Adipose tissue (tissue), 3 donors: ENCODE data around the gene BTBD9. TPM values are rescaled to one million over a fixed set of nuclear protein-coding genes. Genes with fewer than 3 reads are reported as not detected.

ENCODE experiments used
- H3K27ac ChIP-seq: one replicate; pipeline ENCODE4 v1.5.1; 2013; ENCODE audit warnings: low read depth, low read length
- WGBS, 3 donors: extraction: QIAGEN DNeasy Blood & Tissue Kit; methylation state at CpG; one replicate each; pipeline ENCODE4 v1.1.7; 2013; 5-methylcytosine and 5-hydroxymethylcytosine counted together
- polyA plus RNA-seq, 3 donors: library from polyadenylated mRNA; stranded (reverse); fragments of 200-250 nt; gene quantifications; one replicate each; pipeline ENCODE4 v1.2.3, GENCODE V29; 2013
- donor health status: healthy with polysubstance abuse.
- donor health status: Bipolar disorder and iron deficiency.
- donor health status: healthy.

BTBD9 gene
- polyA plus RNA-seq, 3 donors = 2.4 to 2.5 (median 2.4) TPM

DNA sequence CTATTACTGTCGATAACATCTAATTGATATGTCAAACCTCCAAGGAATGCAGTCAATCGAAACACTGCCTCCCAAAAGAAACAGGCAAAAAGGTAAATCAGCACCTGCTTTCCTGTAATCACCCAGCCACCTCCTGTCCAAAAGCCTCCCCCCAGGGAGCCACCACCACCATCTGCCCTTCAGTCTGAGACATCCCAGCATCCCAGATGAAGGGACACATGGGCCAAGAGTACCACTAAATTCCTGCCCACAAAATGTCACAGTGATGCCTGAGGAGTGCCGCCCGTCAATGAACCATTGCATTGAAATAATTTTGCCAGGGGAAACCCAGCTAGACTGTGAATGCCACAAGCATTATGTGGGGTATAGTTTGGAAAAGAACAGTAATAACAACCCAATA, 418.5 kb downstream of the BTBD9 start:
- no peak overlapping the region for H3K27ac ChIP-seq
- 94 to 98% (median 94%) methylated on average over 4 of the region's 4 CpGs for WGBS, 3 donors

DNA sequence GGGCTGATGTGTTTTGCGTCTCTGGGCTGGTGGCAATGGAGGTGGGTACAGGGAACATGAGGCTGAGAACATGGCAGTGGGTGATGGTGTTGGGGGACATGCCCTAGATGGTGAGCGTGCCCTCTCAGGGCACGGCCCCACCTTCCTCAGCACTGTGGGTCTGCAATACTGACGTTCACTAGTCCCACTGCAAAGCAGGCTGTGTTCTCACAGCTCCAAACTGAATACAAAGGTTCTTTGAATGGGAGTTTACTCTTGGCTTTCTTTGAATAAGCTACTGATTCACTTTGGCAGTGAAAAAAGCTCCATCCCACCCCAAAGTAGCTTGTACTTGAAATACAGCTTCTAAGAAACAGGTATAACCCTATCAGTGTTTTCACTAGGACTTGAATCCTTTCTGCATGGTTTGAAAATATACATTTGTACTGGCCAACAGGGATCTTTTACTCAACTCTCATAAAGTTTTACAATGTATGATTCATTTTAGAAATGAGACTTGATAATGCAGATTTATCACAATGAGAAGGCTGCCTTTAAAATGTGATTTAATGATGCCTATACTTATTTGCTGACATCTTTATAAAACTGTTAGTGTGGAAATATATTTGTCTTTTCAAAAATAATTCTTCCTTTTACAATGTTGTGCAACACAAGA, 419.5 kb downstream of the BTBD9 start:
- H3K27ac ChIP-seq = no peak overlapping the region
- 93 to 97% (median 94%) methylated on average over 4 of the region's 4 CpGs for WGBS, 3 donors

DNA sequence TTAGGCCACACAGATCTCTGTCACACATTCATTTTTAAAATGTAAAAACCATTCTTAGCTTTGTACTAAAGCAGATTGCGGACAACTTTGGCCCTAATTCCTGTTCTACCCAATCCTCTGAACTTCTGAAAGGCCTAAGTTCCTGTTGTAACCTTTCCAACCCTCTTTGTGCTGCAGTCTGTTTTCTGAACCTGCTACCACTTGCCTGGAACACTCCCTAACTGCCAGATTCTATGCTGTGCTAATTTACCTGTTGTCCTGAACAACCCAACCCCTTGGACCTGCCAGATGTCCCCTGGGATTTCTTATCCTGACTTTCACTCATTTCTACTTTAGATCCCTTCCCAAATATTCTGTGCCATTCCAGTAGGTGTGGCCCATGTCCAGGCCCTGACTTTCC, 421.5 kb downstream of the BTBD9 start:
- WGBS, 3 donors = 93 to 98% (median 97%) methylated on average over 1 of the region's 1 CpG
- no peak overlapping the region for H3K27ac ChIP-seq

DNA sequence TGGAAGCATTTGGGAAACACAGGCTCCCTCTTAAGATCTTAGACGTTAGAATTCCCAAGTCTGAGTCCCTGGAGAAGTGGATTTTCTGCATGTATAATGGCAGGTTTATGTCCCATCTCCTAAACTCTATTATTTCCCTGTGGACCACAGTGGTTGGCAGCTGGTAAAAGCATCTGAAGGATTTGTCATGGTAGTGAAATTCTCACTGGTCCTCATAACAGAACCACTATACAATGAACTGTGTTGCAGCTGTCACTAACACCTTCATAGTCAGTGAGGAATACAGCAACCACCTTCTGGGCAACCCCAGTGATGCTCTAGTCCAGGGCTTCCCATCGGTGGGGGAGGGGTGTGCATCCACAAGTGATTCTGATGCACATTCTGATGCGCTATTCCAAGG, 423.3 kb downstream of the BTBD9 start:
- 89 to 96% (median 93%) methylated on average over 3 of the region's 3 CpGs for WGBS, 3 donors

DNA sequence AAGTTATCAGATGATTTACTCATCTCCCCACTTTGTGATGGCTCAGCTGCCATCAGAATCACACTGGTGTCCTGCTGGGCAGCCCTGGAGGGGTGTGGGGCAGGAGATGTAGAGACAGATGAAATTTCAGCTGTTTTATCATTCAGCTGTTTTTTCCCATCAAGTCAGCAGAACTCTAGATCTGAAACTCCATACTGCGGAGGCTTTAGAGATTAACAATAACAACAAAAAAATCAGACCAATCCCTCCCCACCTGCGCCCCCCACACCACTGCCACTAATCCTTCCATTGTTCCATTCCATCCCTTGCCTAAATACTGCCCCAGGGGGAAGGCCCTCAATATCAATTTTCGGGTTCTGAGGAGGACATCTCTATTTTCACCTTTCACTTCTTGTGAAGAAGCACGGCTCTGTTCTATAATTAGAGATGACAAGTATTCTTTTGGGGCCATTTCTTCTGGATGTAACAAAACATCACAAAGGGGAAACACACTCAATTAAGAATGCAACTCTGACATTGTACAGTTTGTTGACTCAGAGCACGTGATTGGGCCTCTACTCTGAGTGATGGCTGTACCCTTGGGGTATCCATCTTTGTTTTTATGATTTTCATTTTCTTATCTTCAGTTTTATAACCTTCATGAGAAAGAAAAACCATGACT, 423.9 kb downstream of the BTBD9 start:
- no peak overlapping the region for H3K27ac ChIP-seq
- 88 to 90% (median 90%) methylated on average over 5 of the region's 5 CpGs for WGBS, 3 donors

More for the DNA sequence above, 423.3 kb downstream of the BTBD9 start:
- H3K27ac ChIP-seq = no peak overlapping the region

DNA sequence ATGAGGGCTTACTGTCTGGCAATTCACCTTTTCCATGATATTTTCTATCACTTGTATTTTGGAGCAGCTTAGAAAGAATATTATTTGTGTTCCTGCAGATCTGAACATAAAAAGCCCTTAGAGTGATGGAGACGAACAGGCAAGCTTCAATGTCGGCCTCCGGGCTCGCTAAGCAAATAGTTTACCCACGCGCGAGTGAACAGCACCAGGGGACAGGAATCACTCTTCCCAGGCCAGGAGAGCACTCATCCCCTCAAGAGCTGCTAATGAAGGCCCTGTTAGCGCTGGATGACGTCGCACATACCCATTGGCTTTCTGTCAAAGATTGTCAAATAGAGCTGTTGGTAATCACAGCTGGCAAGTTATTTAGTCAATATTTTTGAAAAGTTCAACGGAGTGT, 424.5 kb downstream of the BTBD9 start:
- WGBS, 3 donors = 78 to 91% (median 90%) methylated on average over 11 of the region's 11 CpGs
- H3K27ac ChIP-seq = no peak overlapping the region

DNA sequence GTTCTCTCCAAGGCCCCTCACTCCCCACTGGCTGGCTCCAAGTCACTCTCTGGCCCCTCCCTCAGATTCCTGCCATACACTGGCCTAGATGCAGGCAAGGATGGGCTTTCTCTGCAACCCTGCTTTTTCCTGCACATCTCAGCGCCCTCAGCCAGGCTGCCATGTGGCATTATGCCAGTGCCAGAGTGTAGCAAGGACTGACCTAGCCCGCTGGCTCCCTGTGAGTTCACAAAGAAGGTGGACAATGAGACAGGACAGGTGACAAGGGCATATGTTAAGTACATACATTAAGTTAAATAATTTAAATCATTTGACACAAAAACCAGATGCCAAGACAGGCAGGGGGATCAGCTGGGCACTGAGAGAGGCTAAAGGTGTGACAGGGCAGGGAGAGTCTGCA, 425.6 kb downstream of the BTBD9 start:
- WGBS, 3 donors = 82 to 95% (median 89%) methylated on average over 2 of the region's 2 CpGs
- no peak overlapping the region for H3K27ac ChIP-seq

DNA sequence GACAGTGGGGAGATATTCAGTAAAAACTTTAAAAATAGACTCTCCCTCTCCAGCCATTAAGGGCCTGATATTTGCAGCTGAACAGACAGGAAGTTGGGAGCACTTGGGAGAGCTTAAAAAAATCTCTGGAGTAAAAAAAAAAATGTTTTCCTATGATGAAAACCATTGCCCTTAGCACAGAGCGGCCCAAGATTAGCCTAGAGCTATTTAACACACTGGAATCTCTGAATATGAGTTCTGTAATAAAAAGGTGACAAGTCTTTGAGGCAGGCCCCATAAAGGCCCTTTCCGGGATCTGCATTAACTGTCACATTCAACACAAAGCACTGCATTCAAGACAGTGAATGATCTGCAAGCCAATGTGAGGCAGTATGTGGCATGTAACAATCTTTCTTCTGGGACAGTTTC, 426.5 kb downstream of the BTBD9 start:
- WGBS, 3 donors = 69 to 88% (median 80%) methylated on average over 2 of the region's 2 CpGs
- H3K27ac ChIP-seq = no peak overlapping the region

DNA sequence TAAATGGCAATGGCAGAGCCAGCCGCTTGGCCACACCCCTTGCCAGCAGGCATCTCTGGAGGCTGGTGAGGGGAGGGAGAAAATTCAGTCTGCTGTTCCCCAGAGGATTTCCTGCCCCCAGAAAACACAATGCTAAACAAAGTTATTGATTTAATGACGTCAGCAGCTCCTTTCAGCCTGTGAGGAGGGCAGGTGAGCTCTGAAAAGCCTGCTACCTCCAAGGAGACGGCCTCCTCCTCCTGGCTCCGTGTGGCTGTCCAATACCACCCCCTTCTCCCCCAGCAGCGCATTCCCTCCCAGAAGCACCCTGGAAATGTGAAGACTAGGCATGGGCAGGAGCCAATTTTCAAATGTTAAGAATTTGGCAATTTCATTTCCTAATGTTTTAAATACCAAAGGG, 427.1 kb downstream of the BTBD9 start:
- H3K27ac ChIP-seq = no peak overlapping the region
- 53 to 63% (median 61%) methylated on average over 5 of the region's 5 CpGs for WGBS, 3 donors

DNA sequence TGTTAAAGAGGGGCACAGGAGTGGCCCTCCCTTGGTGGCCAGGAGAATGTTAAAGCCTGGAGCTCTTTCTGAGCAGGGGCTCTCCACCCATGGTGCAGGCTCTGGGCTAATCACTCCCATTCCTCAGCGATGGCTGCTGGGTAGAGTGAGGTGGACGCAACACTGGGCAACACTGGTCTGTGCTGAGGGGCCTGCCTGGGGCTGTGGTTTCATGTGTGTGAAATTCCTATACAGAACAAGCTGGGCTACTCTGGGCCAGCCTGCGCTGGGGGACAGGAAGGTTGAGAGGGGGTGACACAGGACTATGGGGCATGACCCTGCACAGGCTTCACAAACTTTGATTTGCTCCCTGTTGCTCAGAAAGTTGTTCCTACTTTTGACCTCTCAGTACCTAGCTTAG, 427.6 kb downstream of the BTBD9 start:
- WGBS, 3 donors = 98 to 100% (median 100%) methylated on average over 3 of the region's 3 CpGs
- H3K27ac ChIP-seq = no peak overlapping the region

DNA sequence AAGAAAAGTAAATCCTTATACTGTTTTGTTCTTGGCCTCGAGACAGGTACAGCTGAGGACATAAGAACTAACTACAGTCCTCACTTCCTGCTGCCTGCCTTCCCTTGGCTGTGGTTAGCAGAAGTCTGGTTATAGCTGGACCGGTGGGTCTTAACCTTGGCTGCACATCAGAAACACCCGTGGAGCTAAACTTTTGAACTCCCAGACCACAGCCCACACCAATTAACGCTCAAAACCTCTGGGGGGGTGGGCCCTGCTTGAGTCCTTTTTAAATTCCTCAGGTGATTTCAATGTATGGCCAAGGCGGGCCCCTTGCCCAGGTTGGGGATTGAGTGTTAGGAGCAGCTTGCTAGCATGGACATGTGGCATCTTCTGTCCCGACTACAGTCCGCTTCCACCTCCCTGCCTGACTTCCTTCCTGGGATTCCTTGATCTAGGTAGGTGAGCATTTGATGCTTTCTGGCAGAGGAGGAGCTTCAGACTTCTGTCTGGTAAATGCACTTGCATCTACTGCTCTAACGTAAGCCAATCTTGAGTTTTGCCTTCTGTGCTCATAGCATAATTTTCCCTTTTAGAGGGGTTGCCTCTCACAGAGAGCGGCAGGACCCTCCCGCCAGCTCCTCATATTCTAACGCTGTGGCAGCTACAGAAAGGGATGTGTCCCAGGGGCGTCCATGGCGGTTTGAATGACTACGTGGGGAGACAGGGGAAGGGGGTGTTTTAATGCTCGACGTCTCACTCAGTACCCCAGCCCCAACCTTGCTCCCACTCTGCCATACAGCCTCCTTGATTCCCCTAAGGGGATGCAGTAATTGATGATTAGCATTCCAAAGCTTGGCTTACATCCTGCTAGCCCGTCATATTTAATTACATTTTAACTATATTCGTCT, 430.1 kb downstream of the BTBD9 start:
- no peak overlapping the region for H3K27ac ChIP-seq
- 57 to 77% (median 58%) methylated on average over 18 of the region's 18 CpGs for WGBS, 3 donors

DNA sequence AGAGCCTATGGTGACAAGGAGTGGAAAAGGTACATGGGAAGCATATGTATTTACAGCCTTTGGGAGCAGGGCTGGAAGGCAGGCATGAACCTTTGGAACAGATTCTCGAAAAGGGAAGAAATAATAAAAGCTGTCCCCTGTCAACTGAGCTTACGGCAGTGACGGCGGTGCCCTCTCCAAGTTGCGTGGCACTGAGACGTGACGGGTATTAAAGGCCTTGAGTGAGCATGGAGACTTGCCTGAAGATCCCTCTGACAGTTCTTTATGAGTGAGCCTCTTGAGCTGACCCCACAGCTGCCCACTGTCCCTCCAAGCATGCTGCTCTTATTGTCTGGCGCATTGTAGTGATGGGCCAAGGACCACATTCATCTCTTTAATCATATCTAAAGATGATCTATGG, 431.7 kb downstream of the BTBD9 start:
- no peak overlapping the region for H3K27ac ChIP-seq
- WGBS, 3 donors = 96 to 98% (median 97%) methylated on average over 8 of the region's 8 CpGs

DNA sequence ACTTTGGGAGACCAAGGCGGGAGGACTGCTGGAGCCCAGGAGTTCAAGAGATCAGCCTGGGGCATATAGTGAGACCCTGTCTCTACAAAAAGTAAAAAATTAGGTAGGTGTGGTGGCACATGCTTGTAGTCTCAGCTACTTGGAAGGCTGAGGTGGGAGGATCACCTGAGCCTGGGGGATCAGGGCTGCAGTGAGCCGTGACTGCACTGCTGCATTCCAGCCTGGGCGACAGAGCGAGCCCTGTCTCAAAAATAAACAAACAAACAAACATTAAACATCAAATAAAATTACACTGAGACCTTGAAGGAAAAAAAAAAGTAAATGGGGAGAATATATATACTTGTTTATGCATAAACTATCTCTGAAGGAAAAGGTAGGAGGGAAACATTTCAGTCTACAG, 432.4 kb downstream of the BTBD9 start:
- WGBS, 3 donors = 91 to 95% (median 93%) methylated on average over 4 of the region's 4 CpGs
- H3K27ac ChIP-seq = no peak overlapping the region

DNA sequence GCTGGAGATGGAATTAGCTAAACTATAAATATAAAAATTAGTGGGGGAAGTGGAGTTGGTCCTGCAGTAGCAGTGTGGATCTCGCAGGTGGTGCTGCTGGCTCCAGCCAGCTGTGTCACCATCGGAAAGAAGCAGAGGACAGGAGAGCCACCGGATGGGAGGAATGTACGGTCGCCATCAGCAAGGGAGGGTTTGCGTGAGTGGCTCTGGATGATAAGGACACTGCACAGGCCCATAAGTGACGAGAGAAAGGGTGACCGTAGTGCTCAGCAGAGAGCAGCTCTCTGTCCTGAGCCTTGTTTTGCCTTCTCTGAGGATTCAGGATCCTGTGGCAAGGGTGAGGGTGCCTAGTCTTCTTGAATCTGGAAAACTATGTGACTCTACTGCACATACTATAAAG, 441.5 kb downstream of the BTBD9 start:
- 86 to 95% (median 95%) methylated on average over 8 of the region's 8 CpGs for WGBS, 3 donors
- H3K27ac ChIP-seq = no peak overlapping the region

DNA sequence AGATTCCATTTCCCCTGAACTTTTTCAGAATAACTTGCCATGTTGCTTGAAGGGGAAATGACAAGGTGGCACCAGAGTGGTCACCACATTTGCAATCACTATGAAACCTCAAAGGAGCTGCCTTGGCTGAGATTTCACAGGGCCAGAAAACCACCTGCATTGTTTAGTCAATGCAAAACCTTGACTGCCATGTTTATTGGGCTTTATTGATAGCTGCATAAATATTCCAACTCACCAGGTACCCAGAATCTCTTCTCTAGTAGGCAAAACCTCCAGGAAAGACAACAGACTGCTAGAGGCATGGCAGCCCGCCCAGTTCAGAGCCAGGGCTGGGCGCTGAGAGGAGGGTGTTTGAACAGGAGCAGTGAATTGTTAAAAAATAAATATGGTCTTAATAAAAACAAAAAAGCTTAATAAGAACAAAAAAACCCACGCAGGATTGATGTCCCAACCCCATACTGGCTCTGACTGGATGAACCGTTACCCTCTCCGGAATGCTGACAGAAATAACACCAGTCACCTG, 444.6 kb downstream of the BTBD9 start:
- 86 to 98% (median 93%) methylated on average over 5 of the region's 5 CpGs for WGBS, 3 donors
- H3K27ac ChIP-seq = no peak overlapping the region

DNA sequence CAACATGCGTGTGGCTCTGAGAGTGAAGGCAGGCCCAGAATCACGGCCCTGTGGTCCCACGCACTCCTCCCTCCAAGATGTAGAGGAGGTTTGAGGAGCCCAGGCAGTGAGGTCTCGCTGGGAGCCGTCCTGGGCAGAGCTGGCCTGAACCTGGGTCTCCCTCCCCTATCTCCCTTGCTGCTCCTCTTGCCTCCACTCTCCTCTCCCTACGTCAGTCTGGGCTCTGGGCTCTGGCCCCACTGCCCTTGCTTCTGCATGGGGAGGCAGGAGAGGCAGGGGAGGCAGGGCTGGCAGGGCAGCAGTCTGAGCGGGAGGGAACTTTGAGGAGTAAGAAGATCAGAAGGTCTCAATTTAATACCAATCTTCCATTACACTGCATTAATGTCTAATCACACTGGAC, 445.1 kb downstream of the BTBD9 start:
- 96% methylated on average over 7 of the region's 7 CpGs for WGBS, 3 donors
- no peak overlapping the region for H3K27ac ChIP-seq

DNA sequence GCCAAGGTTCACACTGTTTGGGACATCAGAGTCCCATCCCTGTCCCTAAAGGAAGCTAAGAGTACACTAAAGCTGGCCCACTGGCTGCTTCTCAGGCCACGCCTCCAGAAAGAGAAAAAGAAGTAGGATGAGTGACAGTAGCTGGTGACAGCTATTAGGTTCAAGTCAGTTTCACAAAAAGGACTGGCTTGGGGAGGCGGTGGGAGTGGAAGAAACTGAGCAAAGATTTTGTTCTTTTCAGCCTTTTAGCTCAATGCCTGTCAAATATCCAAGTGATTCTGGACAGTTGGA, 445.5 kb downstream of the BTBD9 start:
- WGBS, 3 donors = 95 to 97% (median 96%) methylated on average over 2 of the region's 2 CpGs

DNA sequence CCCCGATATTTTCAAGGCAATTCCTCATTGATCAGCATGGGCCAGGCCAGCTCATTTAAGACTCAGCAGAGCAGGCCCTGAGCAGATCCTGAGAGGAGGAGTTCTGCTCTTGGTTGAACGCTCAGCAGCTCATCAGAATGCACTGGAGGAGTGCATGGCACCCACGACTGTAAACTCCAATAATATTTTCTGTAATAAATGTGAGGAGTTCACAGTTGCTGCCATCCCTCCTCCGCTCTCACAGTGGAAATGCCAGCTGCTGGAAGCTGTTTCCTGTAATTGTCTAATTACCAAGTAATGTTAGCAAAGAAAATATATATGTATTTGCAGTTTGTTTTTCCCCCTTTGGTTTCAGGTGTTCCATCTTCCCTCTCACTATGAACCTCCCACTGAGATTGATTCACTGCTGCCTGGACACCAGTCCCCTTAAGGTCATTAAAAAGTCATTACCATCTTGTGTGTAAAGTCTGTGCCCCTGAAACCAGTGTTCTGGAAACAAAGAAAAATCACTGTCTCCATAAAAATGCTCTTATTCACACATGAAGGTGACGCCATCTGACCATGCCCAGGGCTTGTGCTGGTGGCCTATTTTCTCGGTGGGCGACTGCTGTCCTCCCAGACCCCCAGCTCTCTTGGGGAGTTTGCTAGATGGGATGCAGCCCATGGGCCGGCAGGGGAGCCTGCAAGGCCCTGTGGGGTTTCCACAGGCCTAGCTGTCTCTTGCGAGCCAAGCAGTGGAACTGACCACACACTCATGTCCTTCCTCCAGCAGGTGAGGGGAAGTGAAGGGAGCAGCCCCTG, 446.0 kb downstream of the BTBD9 start:
- H3K27ac ChIP-seq = no peak overlapping the region
- WGBS, 3 donors = 82 to 84% (median 83%) methylated on average over 9 of the region's 9 CpGs

More for the DNA sequence above, 445.5 kb downstream of the BTBD9 start:
- H3K27ac ChIP-seq = no peak overlapping the region
